DND-41 (cell line): ENCODE measurements around the gene EGFLAM.

Source experiments
- EZH2 ChIP-seq: IDR thresholded peaks from 3 replicates; pipeline ENCODE4 v1.6.1; 2012; ENCODE audit warnings: borderline replicate concordance, low read depth, mild to moderate bottlenecking, moderate library complexity, low read length, inconsistent platforms; ENCODE audit not compliant: severe bottlenecking
- TF ChIP-seq, protein P1 (sequence below): IDR thresholded peaks from 2 replicates; pipeline ENCODE4 v1.5.1; 2012; ENCODE audit warnings: borderline replicate concordance, low read length, moderate library complexity, mild to moderate bottlenecking; ENCODE audit not compliant: poor library complexity, severe bottlenecking; ENCODE audit errors: extremely low read depth

DNA sequence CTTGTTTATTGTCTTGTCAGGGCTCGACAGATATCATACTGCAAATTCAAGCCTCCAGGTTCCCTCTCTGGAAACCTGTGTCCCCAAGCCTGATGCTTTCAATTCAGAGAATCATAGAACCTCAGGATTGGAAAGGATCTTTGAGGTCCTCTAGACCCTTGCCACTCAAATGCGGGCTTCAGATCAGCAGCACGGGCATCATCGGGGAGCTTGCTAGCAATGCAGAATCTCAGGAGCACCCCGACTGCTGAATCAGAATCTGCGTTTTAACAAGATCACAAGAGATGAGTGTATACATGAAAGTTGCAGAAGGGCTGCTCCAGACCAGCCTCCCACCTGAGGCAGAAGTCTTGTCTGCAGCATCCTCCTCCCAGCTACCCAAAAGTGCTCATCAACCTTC lies 13.1 kb upstream of the EGFLAM start:
- TF ChIP-seq, protein P1, sequence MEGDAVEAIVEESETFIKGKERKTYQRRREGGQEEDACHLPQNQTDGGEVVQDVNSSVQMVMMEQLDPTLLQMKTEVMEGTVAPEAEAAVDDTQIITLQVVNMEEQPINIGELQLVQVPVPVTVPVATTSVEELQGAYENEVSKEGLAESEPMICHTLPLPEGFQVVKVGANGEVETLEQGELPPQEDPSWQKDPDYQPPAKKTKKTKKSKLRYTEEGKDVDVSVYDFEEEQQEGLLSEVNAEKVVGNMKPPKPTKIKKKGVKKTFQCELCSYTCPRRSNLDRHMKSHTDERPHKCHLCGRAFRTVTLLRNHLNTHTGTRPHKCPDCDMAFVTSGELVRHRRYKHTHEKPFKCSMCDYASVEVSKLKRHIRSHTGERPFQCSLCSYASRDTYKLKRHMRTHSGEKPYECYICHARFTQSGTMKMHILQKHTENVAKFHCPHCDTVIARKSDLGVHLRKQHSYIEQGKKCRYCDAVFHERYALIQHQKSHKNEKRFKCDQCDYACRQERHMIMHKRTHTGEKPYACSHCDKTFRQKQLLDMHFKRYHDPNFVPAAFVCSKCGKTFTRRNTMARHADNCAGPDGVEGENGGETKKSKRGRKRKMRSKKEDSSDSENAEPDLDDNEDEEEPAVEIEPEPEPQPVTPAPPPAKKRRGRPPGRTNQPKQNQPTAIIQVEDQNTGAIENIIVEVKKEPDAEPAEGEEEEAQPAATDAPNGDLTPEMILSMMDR, result no peak
- TF ChIP-seq EZH2, result no peak
